Nephron (organoid): Measurements from ENCODE around the gene SLC1A7.

Experiments used
- H3K27ac Mint-ChIP-seq, 3 experiments: 2 replicates each; pipeline ENCODE4 v1.8.0; 2020; ENCODE audit warnings: mixed read lengths in 3 of 3, mild to moderate bottlenecking in 2 of 3, moderate library complexity in 1 of 3
- H3K27me3 Mint-ChIP-seq: 2 replicates; pipeline ENCODE4 v1.8.0; 2021; ENCODE audit warnings: low read depth, mild to moderate bottlenecking, moderate library complexity, mixed read lengths
- H3K36me3 Mint-ChIP-seq: 2 replicates; pipeline ENCODE4 v1.8.0; 2020; ENCODE audit warnings: low read depth, mixed read lengths
- H3K4me1 Mint-ChIP-seq: 2 replicates; pipeline ENCODE4 v1.8.0; 2020; ENCODE audit warnings: mixed read lengths
- H3K4me3 Mint-ChIP-seq, 3 experiments: 2 replicates each; pipeline ENCODE4 v1.8.0; 2020; ENCODE audit warnings: mild to moderate bottlenecking in 3 of 3, mixed read lengths in 3 of 3, moderate library complexity in 2 of 3
- H3K9me3 Mint-ChIP-seq: 2 replicates; pipeline ENCODE4 v1.8.0; 2020; ENCODE audit warnings: mixed read lengths
- CTCF ChIP-seq, 3 experiments: fragments of 200-600 bp; sonication (generic); IDR thresholded peaks; one replicate each; pipeline ENCODE4 v1.5.0; 2021; ENCODE audit warnings: antibody characterized with exemption in 3 of 3; ENCODE audit not compliant: unreplicated experiment in 3 of 3

Gene SLC1A7

GRCh38 chr1:53051676-53052075 is 90.8 kb downstream of the SLC1A7 start:
- Mint-ChIP-seq H3K27me3 (no peaks in the 10 kb centered on the region), H3K27ac (no peak overlapping the region), H3K9me3 (no peaks in the 10 kb centered on the region), H3K36me3 (peaks cover 47% of the 10 kb centered on the region), H3K4me3 (no peak overlapping the region), H3K4me1 (peaks cover 38% of the 10 kb centered on the region)
- TF ChIP-seq CTCF (IDR thresholded peaks at IDR 0.05; ENCODE audit: unreplicated experiment in 3 of 3) = no peak

- H3K9me3 Mint-ChIP-seq = no peaks in the 10 kb centered on the region
- H3K4me1 Mint-ChIP-seq = peaks cover 49% of the 10 kb centered on the region
- H3K27me3 Mint-ChIP-seq = no peaks in the 10 kb centered on the region
- H3K36me3 Mint-ChIP-seq = peaks cover 51% of the 10 kb centered on the region
- H3K4me3 Mint-ChIP-seq = no peak overlapping the region
- TF ChIP-seq CTCF (IDR thresholded peaks at IDR 0.05; ENCODE audit: unreplicated experiment in 3 of 3) = no peak
- H3K27ac Mint-ChIP-seq = peak overlapping the region in 2 of 3 experiments; percentile 18 to 21
Observed at GRCh38 chr1:53050310-53050709, 92.1 kb downstream of the SLC1A7 start.

- Mint-ChIP-seq H3K27me3 (no peaks in the 10 kb centered on the region), H3K9me3 (no peaks in the 10 kb centered on the region), H3K4me3 (no peak overlapping the region), H3K27ac (peak overlapping the region in 2 of 3 experiments; percentile 21), H3K4me1 (peaks cover 49% of the 10 kb centered on the region), H3K36me3 (peaks cover 49% of the 10 kb centered on the region)
- no peak for TF ChIP-seq CTCF (IDR thresholded peaks at IDR 0.05; ENCODE audit: unreplicated experiment in 3 of 3)
Observed at GRCh38 chr1:53049574-53049967, 92.9 kb downstream of the SLC1A7 start.

- Mint-ChIP-seq H3K27me3 (no peaks in the 10 kb centered on the region), H3K4me1 (peaks cover 49% of the 10 kb centered on the region), H3K36me3 (peaks cover 45% of the 10 kb centered on the region), H3K9me3 (no peaks in the 10 kb centered on the region), H3K4me3 (no peak overlapping the region), H3K27ac (peak overlapping the region in 2 of 3 experiments; percentile 21)
- TF ChIP-seq CTCF (IDR thresholded peaks at IDR 0.05; ENCODE audit: unreplicated experiment in 3 of 3) = no peak
Observed at GRCh38 chr1:53048960-53049573, 93.4 kb downstream of the SLC1A7 start.

GRCh38 chr1:53047737-53048736 is 94.4 kb downstream of the SLC1A7 start:
- no peaks in the 10 kb centered on the region for H3K9me3 Mint-ChIP-seq
- TF ChIP-seq CTCF (IDR thresholded peaks at IDR 0.05; ENCODE audit: unreplicated experiment in 3 of 3) = no peak
- peaks cover 49% of the 10 kb centered on the region for H3K4me1 Mint-ChIP-seq
- H3K36me3 Mint-ChIP-seq = peaks cover 35% of the 10 kb centered on the region
- H3K4me3 Mint-ChIP-seq = no peak overlapping the region
- H3K27ac Mint-ChIP-seq = peak overlapping the region; percentile 14 to 38 (median 21)
- H3K27me3 Mint-ChIP-seq = no peaks in the 10 kb centered on the region
